Neural cell (in vitro differentiated cells): ENCODE data around the gene C16orf54. TPM values are rescaled to one million over a fixed set of nuclear protein-coding genes. Genes with fewer than 3 reads are reported as not detected.

ENCODE experiments used
- H2AFZ ChIP-seq: fragments of 200-600, 300-800 bp; sonication (generic), shearing (Covaris generic); 2 replicates; pipeline ENCODE4 v1.6.0; 2014; ENCODE audit warnings: low read depth, mild to moderate bottlenecking, antibody characterized with exemption, low read length, moderate library complexity
- H3F3A ChIP-seq: fragments of 200-600 bp; shearing (Covaris generic); 2 replicates; pipeline ENCODE4 v1.6.1; 2016; ENCODE audit warnings: mild to moderate bottlenecking, moderate library complexity, mixed read lengths, antibody characterized with exemption, low read length; ENCODE audit not compliant: insufficient read depth, poor library complexity, severe bottlenecking
- H3K27ac ChIP-seq: fragments of 200-600, 300-800 bp; sonication (generic), shearing (Covaris generic); 2 replicates; pipeline ENCODE4 v1.5.1; 2014; ENCODE audit warnings: mild to moderate bottlenecking, low read length, moderate library complexity
- H3K27me3 ChIP-seq: fragments of 300-800, 200-600 bp; sonication (generic), shearing (Covaris generic); 2 replicates; pipeline ENCODE4 v1.6.0; 2014; ENCODE audit warnings: mild to moderate bottlenecking, low read depth, low read length, moderate library complexity; ENCODE audit not compliant: insufficient read depth
- H3K36me3 ChIP-seq: fragments of 300-800, 200-600 bp; sonication (generic), shearing (Covaris generic); 2 replicates; pipeline ENCODE4 v1.5.1; 2014; ENCODE audit warnings: mild to moderate bottlenecking, antibody characterized with exemption, low read length, moderate library complexity; ENCODE audit not compliant: insufficient read depth
- H3K4me2 ChIP-seq: fragments of 300-800, 200-600 bp; sonication (generic), shearing (Covaris generic); 2 replicates; pipeline ENCODE4 v1.6.0; 2014; ENCODE audit warnings: mild to moderate bottlenecking, low read length
- H3K4me3 ChIP-seq: fragments of 300-800, 200-600 bp; sonication (generic), shearing (Covaris generic); 2 replicates; pipeline ENCODE4 v1.5.1; 2014; ENCODE audit warnings: mild to moderate bottlenecking, low read length, moderate library complexity
- H3K79me2 ChIP-seq: fragments of 200-600 bp; shearing (Covaris generic); replicated peaks from 2 replicates; pipeline ENCODE4 v1.6.0; 2014; ENCODE audit warnings: mild to moderate bottlenecking, low read length, moderate library complexity; ENCODE audit not compliant: insufficient read depth
- H3K9ac ChIP-seq: fragments of 300-800, 200-600 bp; sonication (generic), shearing (Covaris generic); 2 replicates; pipeline ENCODE4 v1.6.1; 2016; ENCODE audit warnings: mild to moderate bottlenecking, low read length, mixed read lengths
- H3K9me2 ChIP-seq: fragments of 200-600 bp; shearing (Covaris generic); 2 replicates; pipeline ENCODE4 v1.6.1; 2016; ENCODE audit warnings: mild to moderate bottlenecking, low read length, mixed read lengths; ENCODE audit not compliant: insufficient read depth
- H3K9me3 ChIP-seq: fragments of 200-600, 300-800 bp; sonication (generic), shearing (Covaris generic); 2 replicates; pipeline ENCODE4 v1.6.1; 2016; ENCODE audit warnings: mild to moderate bottlenecking, mixed run types, low read length, moderate library complexity, mixed read lengths
- H4K20me1 ChIP-seq: fragments of 200-600 bp; shearing (Covaris generic); 2 replicates; pipeline ENCODE4 v1.6.1; 2016; ENCODE audit warnings: mild to moderate bottlenecking, mixed run types; ENCODE audit not compliant: insufficient read depth
- CTCF ChIP-seq: fragments of 450-650 bp; IDR thresholded peaks from 2 replicates; pipeline ENCODE4 v1.5.1; 2014; ENCODE audit warnings: antibody characterized with exemption, mild to moderate bottlenecking, moderate library complexity; ENCODE audit not compliant: poor library complexity, severe bottlenecking
- EP300 ChIP-seq: fragments of 450-650 bp; conservative IDR thresholded peaks from 2 replicates; pipeline ENCODE4 v1.6.1; 2014; ENCODE audit warnings: antibody characterized with exemption, mild to moderate bottlenecking, moderate library complexity; ENCODE audit not compliant: poor library complexity, severe bottlenecking
- EZH2 ChIP-seq: fragments of 200-600, 300-800 bp; shearing (Covaris generic), sonication (generic); IDR thresholded peaks from 2 replicates; pipeline ENCODE4 v1.6.1; 2014; ENCODE audit warnings: antibody characterized with exemption, low read length, borderline replicate concordance, mild to moderate bottlenecking; ENCODE audit not compliant: insufficient read depth, poor library complexity, severe bottlenecking
- MXI1 ChIP-seq: fragments of 450-650 bp; conservative IDR thresholded peaks from 2 replicates; pipeline ENCODE4 v1.6.1; 2014; ENCODE audit warnings: antibody characterized with exemption, mild to moderate bottlenecking; ENCODE audit not compliant: poor library complexity, severe bottlenecking
- POLR2AphosphoS5 ChIP-seq: IDR thresholded peaks from 2 replicates; pipeline ENCODE4 v1.6.1; 2012
- RAD21 ChIP-seq: fragments of 450-650 bp; conservative IDR thresholded peaks from 2 replicates; pipeline ENCODE4 v1.6.1; 2014; ENCODE audit warnings: antibody characterized with exemption, mild to moderate bottlenecking, moderate library complexity
- REST ChIP-seq: IDR thresholded peaks from 2 replicates; pipeline ENCODE4 v1.6.1; 2012; ENCODE audit warnings: borderline replicate concordance
- SMC3 ChIP-seq: fragments of 450-650 bp; conservative IDR thresholded peaks from 2 replicates; pipeline ENCODE4 v1.6.1; 2014; ENCODE audit warnings: antibody characterized with exemption, mild to moderate bottlenecking, moderate library complexity; ENCODE audit not compliant: poor library complexity
- TAF1 ChIP-seq: IDR thresholded peaks from 2 replicates; pipeline ENCODE4 v1.6.1; 2012; ENCODE audit warnings: low read depth
- polyA plus RNA-seq: library from polyadenylated mRNA; depleted of rRNA; stranded (reverse); fragments of >200 nt; gene quantifications from 2 replicates; pipeline ENCODE4 v1.2.3, GENCODE V29; 2014

The C16orf54 gene
- polyA plus RNA-seq, 1 donor from 2014 or later = not detected

DNA sequence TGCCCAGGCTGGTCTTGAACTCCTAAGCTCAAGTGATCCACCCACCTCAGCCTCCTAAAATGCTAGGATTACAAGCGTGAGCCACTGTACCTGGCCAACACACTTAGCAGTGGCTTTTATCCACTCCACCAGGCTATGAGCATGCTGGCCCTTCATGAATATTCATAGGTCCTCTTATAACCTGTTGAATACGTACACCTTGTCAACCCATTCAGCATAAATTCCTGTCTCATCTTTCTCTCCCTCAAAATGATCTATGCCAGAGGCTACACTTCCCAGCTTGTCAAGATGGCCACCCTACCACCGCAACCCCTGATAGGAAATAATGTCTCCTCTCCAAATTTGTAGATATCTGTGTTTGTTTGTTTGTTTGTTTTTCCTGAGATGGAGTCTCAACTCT, 21.3 kb upstream of the C16orf54 start:
- H3K4me3 ChIP-seq = no peak overlapping the region
- no peaks in the 10 kb centered on the region for H4K20me1 ChIP-seq
- no peaks in the 10 kb centered on the region for H3F3A ChIP-seq
- no peaks in the 10 kb centered on the region for H3K27me3 ChIP-seq
- no peaks in the 10 kb centered on the region for H3K79me2 ChIP-seq
- no peak overlapping the region for H3K4me2 ChIP-seq
- no peaks in the 10 kb centered on the region for H3K36me3 ChIP-seq
- no peak for TF ChIP-seq EP300
- TF ChIP-seq POLR2AphosphoS5 = no peak
- no peak for TF ChIP-seq MXI1
- TF ChIP-seq EZH2 = no peak
- TF ChIP-seq CTCF = no peak
- TF ChIP-seq RAD21 = no peak
- TF ChIP-seq SMC3 = no peak
- TF ChIP-seq TAF1 = no peak
- no peak for TF ChIP-seq REST
- H3K27ac ChIP-seq = no peak overlapping the region
- no peaks in the 10 kb centered on the region for H3K9me2 ChIP-seq
- H2AFZ ChIP-seq = no peak overlapping the region
- no peaks in the 10 kb centered on the region for H3K9me3 ChIP-seq
- H3K9ac ChIP-seq = no peak overlapping the region

DNA sequence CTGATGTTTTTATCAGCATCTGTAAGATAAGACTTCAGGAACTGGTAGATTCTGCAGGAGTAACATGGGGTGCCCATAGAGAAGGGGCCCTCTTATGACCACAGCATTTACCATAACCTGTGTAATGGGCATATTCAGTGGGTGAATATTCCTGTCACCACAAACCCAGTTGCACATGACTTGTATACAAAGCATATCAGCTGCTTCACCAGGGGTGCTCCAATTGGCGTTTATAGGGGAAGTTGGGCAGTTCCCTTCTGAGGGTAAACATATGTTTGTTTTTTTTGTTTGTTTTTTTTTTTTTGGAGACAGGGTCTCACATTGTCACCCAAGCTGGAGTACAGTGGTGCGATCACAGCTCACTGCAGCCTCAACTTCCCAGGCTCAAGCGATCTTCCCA, 20.8 kb upstream of the C16orf54 start:
- Histone ChIP-seq H3K27ac (no peak overlapping the region), H2AFZ (no peak overlapping the region), H3K27me3 (no peaks in the 10 kb centered on the region), H3K36me3 (no peaks in the 10 kb centered on the region), H4K20me1 (no peaks in the 10 kb centered on the region), H3K9me3 (no peaks in the 10 kb centered on the region), H3K79me2 (no peaks in the 10 kb centered on the region), H3K9me2 (no peaks in the 10 kb centered on the region), H3F3A (no peaks in the 10 kb centered on the region), H3K9ac (no peak overlapping the region), H3K4me3 (no peak overlapping the region), H3K4me2 (no peak overlapping the region)
- TF ChIP-seq REST (no peak), CTCF (no peak), EZH2 (no peak), EP300 (no peak), POLR2AphosphoS5 (no peak), TAF1 (no peak), MXI1 (no peak), SMC3 (no peak), RAD21 (no peak)
